Measurements from ENCODE around the gene DSG2. TPM values are rescaled to one million over a fixed set of nuclear protein-coding genes. Genes with fewer than 3 reads are reported as not detected.

DSG2 gene
- total RNA-seq, 2 donors from 2014 or later, result not detected

GRCh38 chr18:31573051-31573450 is 75.1 kb downstream of the DSG2 start:
- no peak for ATAC-seq
- H3K9me3 ChIP-seq (ENCODE audit: control insufficient read depth, low read length, poor library complexity, severe bottlenecking), result no peaks in the 10 kb centered on the region
- no peak overlapping the region for H3K27ac Mint-ChIP-seq
- no peaks in the 10 kb centered on the region for H3K36me3 Mint-ChIP-seq (ENCODE audit: low read depth)
- DNase-seq, result no peak
- H3K4me1 Mint-ChIP-seq, result peaks cover 2% of the 10 kb centered on the region
- no peak overlapping the region for H3K4me3 Mint-ChIP-seq
- H3K27me3 Mint-ChIP-seq, result peaks cover 32% of the 10 kb centered on the region

GRCh38 chr18:31574359-31574758 is 76.4 kb downstream of the DSG2 start:
- H3K4me1 Mint-ChIP-seq, result peaks cover 2% of the 10 kb centered on the region
- no peaks in the 10 kb centered on the region for H3K36me3 Mint-ChIP-seq (ENCODE audit: low read depth)
- H3K27ac Mint-ChIP-seq, result no peak overlapping the region
- peaks cover 34% of the 10 kb centered on the region for H3K27me3 Mint-ChIP-seq
- no peaks in the 10 kb centered on the region for H3K9me3 ChIP-seq (ENCODE audit: control insufficient read depth, low read length, poor library complexity, severe bottlenecking)
- H3K4me3 Mint-ChIP-seq, result no peak overlapping the region
- DNase-seq (no peak), ATAC-seq (no peak)

GRCh38 chr18:31575515-31576257 is 77.7 kb downstream of the DSG2 start:
- Mint-ChIP-seq H3K27ac (no peak overlapping the region), H3K4me1 (peaks cover 2% of the 10 kb centered on the region), H3K4me3 (no peak overlapping the region), H3K36me3 (ENCODE audit: low read depth) (no peaks in the 10 kb centered on the region), H3K27me3 (peaks cover 33% of the 10 kb centered on the region)
- no peaks in the 10 kb centered on the region for H3K9me3 ChIP-seq (ENCODE audit: control insufficient read depth, low read length, poor library complexity, severe bottlenecking)
- no peak for DNase-seq
- ATAC-seq, result no peak

GRCh38 chr18:31576670-31577069 is 78.7 kb downstream of the DSG2 start:
- no peak for DNase-seq
- Mint-ChIP-seq H3K4me1 (peaks cover 2% of the 10 kb centered on the region), H3K27ac (no peak overlapping the region), H3K36me3 (ENCODE audit: low read depth) (no peaks in the 10 kb centered on the region), H3K27me3 (peaks cover 26% of the 10 kb centered on the region), H3K4me3 (no peak overlapping the region)
- no peak for ATAC-seq
- no peaks in the 10 kb centered on the region for H3K9me3 ChIP-seq (ENCODE audit: control insufficient read depth, low read length, poor library complexity, severe bottlenecking)

GRCh38 chr18:31577195-31577594 is 79.2 kb downstream of the DSG2 start:
- Mint-ChIP-seq H3K4me3 (no peak overlapping the region), H3K27ac (no peak overlapping the region), H3K36me3 (ENCODE audit: low read depth) (no peaks in the 10 kb centered on the region), H3K27me3 (peaks cover 23% of the 10 kb centered on the region), H3K4me1 (peaks cover under 1% of the 10 kb centered on the region)
- DNase-seq, result no peak
- no peak for ATAC-seq
- H3K9me3 ChIP-seq (ENCODE audit: control insufficient read depth, low read length, poor library complexity, severe bottlenecking), result no peaks in the 10 kb centered on the region

- DNase-seq (no peak), ATAC-seq (no peak)
- Mint-ChIP-seq H3K4me1 (no peaks in the 10 kb centered on the region), H3K36me3 (ENCODE audit: low read depth) (no peaks in the 10 kb centered on the region), H3K27ac (no peak overlapping the region), H3K4me3 (no peak overlapping the region), H3K27me3 (peaks cover 13% of the 10 kb centered on the region)
- H3K9me3 ChIP-seq (ENCODE audit: control insufficient read depth, low read length, poor library complexity, severe bottlenecking), result no peaks in the 10 kb centered on the region
These were observed 80.1 kb downstream of the DSG2 start for GRCh38 chr18:31578126-31578525.

- Mint-ChIP-seq H3K4me3 (no peak overlapping the region), H3K27ac (no peak overlapping the region), H3K36me3 (ENCODE audit: low read depth) (no peaks in the 10 kb centered on the region), H3K4me1 (no peaks in the 10 kb centered on the region), H3K27me3 (peaks cover 12% of the 10 kb centered on the region)
- H3K9me3 ChIP-seq (ENCODE audit: control insufficient read depth, low read length, poor library complexity, severe bottlenecking), result no peaks in the 10 kb centered on the region
- DNase-seq (no peak), ATAC-seq (no peak)
These were observed 81.4 kb downstream of the DSG2 start for GRCh38 chr18:31579375-31579774.

- H3K4me3 Mint-ChIP-seq, result no peak overlapping the region
- H3K27ac Mint-ChIP-seq, result no peak overlapping the region
- H3K36me3 Mint-ChIP-seq (ENCODE audit: low read depth), result no peaks in the 10 kb centered on the region
- H3K27me3 Mint-ChIP-seq, result peaks cover 6% of the 10 kb centered on the region
- no peaks in the 10 kb centered on the region for H3K9me3 ChIP-seq (ENCODE audit: control insufficient read depth, low read length, poor library complexity, severe bottlenecking)
- DNase-seq, result no peak
- ATAC-seq, result no peak
- no peaks in the 10 kb centered on the region for H3K4me1 Mint-ChIP-seq
These were observed 83.7 kb downstream of the DSG2 start for GRCh38 chr18:31581498-31582197.

- Mint-ChIP-seq H3K36me3 (ENCODE audit: low read depth) (no peaks in the 10 kb centered on the region), H3K4me1 (no peaks in the 10 kb centered on the region), H3K27ac (no peak overlapping the region), H3K4me3 (no peak overlapping the region), H3K27me3 (no peaks in the 10 kb centered on the region)
- H3K9me3 ChIP-seq (ENCODE audit: control insufficient read depth, low read length, poor library complexity, severe bottlenecking), result no peaks in the 10 kb centered on the region
- no peak for DNase-seq
- ATAC-seq, result no peak
These were observed 85.3 kb downstream of the DSG2 start for GRCh38 chr18:31583185-31583854.

- Mint-ChIP-seq H3K27me3 (peaks cover 8% of the 10 kb centered on the region), H3K4me1 (no peaks in the 10 kb centered on the region)
- no peak for DNase-seq
These were observed 88.0 kb downstream of the DSG2 start for GRCh38 chr18:31585991-31586390.

GRCh38 chr18:31586616-31587015 is 88.6 kb downstream of the DSG2 start:
- ATAC-seq (no peak), DNase-seq (no peak)
- Mint-ChIP-seq H3K36me3 (ENCODE audit: low read depth) (no peaks in the 10 kb centered on the region), H3K4me3 (no peak overlapping the region), H3K4me1 (no peaks in the 10 kb centered on the region), H3K27ac (no peak overlapping the region), H3K27me3 (peaks cover 9% of the 10 kb centered on the region)
- H3K9me3 ChIP-seq (ENCODE audit: control insufficient read depth, low read length, poor library complexity, severe bottlenecking), result no peaks in the 10 kb centered on the region

More at GRCh38 chr18:31585991-31586390, 88.0 kb downstream of the DSG2 start:
- no peaks in the 10 kb centered on the region for H3K36me3 Mint-ChIP-seq (ENCODE audit: low read depth)
- H3K4me3 Mint-ChIP-seq, result no peak overlapping the region
- no peaks in the 10 kb centered on the region for H3K9me3 ChIP-seq (ENCODE audit: control insufficient read depth, low read length, poor library complexity, severe bottlenecking)
- no peak overlapping the region for H3K27ac Mint-ChIP-seq
- ATAC-seq, result no peak

GRCh38 chr18:31587529-31587928 is 89.6 kb downstream of the DSG2 start:
- no peaks in the 10 kb centered on the region for H3K9me3 ChIP-seq (ENCODE audit: control insufficient read depth, low read length, poor library complexity, severe bottlenecking)
- Mint-ChIP-seq H3K4me3 (no peak overlapping the region), H3K4me1 (no peaks in the 10 kb centered on the region), H3K36me3 (ENCODE audit: low read depth) (no peaks in the 10 kb centered on the region), H3K27me3 (peaks cover 10% of the 10 kb centered on the region), H3K27ac (no peak overlapping the region)
- ATAC-seq (no peak), DNase-seq (no peak)

- no peaks in the 10 kb centered on the region for H3K36me3 Mint-ChIP-seq (ENCODE audit: low read depth)
These were observed 92.6 kb downstream of the DSG2 start for GRCh38 chr18:31590570-31590969.

More at GRCh38 chr18:31590570-31590969, 92.6 kb downstream of the DSG2 start:
- H3K27ac Mint-ChIP-seq, result no peak overlapping the region
- no peaks in the 10 kb centered on the region for H3K9me3 ChIP-seq (ENCODE audit: control insufficient read depth, low read length, poor library complexity, severe bottlenecking)
- H3K27me3 Mint-ChIP-seq, result peaks cover 22% of the 10 kb centered on the region
- ATAC-seq (no peak), DNase-seq (no peak)
- H3K4me3 Mint-ChIP-seq, result no peak overlapping the region
- H3K4me1 Mint-ChIP-seq, result no peaks in the 10 kb centered on the region
